NCI-H82 treated with DMSO at 0.1 percent for 48 hours (cell line): ENCODE results near the gene TMEM63B.
"Not testable (repeated sequence)": the region's sequence is repeated elsewhere in the genome, so short reads cannot be mapped to it uniquely, and the experiment has no call there.

Experiments
- DNase-seq: peaks from one replicate; lab custom pipeline; 2025; ENCODE audit not compliant: unreplicated experiment; lab: John Stamatoyannopoulos, UW

The TMEM63B gene

DNA sequence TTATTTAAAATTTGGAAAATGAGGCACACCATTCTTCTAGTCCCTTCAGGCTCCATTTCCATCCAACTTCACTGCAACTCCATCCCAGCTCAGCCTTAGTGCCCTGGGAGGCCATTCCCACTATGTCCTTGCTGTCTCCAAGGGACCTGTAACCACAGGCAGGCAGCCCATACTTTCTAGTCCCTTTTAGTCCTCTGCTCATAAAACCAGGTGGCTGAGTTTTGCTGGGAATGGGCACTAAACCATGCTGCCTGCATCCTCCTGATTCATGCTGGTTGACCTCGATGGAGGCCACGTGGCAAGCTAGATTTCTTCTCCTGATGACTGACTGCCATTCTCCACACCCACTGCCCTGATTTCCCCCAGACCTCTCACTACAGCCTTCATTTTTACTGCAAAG, 61.9 kb downstream of the TMEM63B start:
- DNase-seq: no peak

DNA sequence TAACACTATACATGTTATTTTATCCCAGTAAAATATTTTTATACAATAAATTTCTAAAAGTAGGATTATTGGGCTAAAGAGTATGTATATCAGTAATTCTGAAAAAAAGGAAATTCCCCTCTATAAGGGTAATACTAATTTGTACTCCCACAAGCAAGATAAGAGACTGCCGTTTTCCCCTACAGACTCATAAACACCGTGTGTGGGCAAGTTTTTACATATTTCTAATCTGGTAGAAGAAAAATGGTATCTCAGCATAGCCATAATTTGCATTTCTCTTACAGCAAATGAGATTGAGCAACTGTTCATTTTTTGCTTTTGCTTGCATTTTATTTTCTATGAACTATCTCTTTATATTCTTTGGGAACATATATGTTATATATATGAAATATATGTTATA, 63.4 kb downstream of the TMEM63B start:
- no peak for DNase-seq

DNA sequence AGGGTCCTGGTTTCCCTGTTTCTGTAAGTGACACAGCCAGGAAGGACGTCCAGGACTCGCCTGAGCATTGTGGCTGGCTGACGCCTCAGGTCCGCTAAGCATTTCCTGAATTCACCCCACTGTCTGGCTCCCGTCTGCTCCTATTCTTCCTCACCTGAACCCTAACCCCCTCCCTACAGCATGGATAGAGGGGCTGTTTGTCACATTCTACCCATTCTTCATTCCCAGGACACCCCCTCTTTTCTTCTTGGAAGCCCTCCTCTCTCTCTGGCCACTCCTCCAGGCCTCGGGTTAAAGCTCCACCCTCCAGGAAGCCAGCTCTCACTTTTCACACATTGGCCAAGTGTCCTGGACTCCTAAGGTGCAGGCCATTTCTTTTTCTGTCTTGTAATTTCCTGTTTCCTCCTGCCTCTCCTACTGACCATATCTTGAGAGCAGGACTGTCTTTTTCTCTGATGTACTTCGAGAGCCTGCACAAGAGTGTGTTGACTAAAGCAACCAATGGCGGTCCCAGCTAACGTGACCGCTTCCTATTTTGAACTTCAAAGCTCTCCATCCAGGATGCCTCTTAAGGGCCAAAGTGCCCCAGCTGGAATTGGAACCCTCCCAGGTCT, 65.2 kb downstream of the TMEM63B start:
- DNase-seq: no peak

DNA sequence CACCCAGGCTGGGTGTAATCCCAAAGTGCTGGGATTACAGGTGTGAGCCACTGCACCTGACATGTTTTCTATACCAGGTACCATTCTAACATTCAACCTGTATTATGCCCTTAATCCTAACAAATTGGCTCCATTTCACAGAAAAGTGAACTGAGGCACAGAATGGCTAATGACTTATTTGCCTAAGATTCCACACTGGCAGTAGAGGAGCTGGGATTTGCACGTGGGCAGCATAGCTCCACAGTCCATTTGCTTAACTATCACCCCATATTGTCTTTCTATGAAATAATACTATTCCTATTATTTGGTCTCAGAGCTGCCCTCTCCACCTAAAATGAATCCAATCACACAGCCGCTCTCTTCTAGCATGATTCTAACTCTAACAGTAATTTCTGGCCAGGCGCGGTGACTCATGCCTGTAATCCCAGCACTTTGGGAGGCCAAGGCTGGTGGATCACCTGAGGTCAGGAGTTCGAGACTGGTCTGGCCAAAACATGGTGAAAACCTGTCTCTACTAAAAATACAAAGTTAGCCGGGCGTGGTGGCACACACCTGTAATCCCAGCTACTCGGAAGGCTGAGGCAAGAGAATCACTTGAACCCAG, 66.1 kb downstream of the TMEM63B start:
- DNase-seq: no peak

DNA sequence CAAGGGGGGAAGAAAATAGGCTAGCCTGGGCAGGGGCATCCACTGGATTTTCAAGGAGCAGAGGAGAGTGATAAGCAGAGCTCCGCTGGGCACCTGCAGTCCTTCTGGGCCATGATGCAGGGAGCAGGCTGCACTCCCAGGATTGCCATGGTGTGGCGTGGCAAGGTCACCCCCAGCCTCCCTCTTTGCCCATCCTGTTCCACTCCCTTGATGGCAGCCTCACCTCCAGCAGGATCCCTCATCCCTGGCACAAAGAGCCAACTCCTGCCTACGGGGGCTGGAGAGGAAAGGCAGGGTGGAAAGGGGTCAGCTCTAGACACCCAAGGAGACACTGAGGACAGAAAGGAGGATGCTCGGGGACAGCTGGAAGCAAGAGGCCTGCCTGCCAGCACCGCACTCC, 67.0 kb downstream of the TMEM63B start:
- no peak for DNase-seq

DNA sequence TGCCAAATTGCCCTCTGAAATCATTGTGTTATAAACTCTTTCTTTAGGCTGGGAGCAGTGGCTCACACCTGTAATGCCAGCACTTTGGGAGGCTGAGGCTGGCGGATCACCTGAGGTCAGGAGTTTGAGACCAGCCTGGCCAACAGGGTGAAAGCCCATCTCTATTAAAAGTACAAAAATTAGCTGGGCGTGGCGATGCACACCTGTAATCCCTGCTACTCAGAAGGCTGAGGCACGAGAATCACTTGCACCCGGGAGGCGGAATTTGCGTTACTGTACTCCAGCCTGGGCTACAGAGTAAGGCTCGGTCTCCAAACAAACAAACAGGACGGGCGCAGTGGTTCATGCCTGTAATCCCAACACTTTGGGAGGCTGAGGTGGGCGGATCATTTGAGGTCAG, 69.0 kb downstream of the TMEM63B start:
- not testable (repeated sequence) for DNase-seq

DNA sequence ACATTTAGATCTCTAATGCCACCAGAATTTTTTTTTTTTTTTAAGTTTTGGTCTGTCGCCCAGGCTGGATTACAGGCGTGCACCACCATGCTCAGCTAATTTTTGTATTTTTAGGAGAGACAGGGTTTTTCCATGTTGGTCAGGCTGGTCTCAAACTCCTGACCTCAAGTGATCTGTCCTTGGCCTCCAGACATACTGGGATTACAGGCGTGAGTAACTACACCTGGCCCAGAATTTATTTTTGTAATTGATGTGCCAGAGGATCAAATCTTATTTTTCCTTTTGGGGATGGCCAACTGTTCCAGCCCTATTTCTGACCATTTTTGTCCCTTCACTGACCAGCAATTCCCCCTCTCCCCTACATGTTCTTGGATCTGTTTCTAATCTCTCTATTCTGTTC, 71.3 kb downstream of the TMEM63B start:
- DNase-seq: no peak

DNA sequence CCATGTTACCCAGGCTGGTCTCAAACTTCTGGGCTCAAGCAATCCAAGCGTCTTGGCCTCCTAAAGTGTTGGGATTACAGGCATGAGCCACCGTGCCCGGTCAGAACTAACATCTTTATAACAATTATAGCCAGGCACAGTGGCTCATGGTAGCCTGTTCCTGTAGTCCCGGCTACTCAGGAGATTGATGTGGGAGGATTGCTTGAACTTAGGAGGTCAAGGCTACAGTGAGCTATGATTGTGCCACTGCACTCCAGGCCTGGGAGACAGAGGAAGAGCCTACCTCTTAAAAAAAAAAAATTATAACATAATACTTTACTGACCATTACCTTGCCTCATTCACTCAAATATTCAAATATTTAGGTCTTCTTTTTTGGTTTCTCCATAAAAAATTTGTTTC, 72.5 kb downstream of the TMEM63B start:
- no peak for DNase-seq

DNA sequence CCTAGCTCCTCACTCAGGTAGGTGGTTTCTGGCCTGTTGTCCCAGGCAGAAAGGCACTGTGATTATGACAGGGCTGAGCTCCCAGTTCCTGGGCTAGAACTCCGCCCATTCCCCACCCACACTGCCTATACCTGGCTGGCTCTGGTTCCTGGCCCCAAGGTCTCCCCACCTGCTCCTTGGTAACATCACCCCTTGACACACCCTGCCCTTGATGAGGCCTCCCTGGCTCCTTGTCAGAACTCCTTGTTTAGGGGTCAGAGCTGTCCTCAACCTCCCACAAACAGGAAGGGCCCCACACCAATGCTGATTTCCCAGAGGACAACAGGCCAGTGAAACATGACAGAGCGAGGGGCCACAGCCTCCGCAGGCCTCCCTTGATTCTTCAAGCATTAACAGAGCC, 73.8 kb downstream of the TMEM63B start:
- DNase-seq: no peak

DNA sequence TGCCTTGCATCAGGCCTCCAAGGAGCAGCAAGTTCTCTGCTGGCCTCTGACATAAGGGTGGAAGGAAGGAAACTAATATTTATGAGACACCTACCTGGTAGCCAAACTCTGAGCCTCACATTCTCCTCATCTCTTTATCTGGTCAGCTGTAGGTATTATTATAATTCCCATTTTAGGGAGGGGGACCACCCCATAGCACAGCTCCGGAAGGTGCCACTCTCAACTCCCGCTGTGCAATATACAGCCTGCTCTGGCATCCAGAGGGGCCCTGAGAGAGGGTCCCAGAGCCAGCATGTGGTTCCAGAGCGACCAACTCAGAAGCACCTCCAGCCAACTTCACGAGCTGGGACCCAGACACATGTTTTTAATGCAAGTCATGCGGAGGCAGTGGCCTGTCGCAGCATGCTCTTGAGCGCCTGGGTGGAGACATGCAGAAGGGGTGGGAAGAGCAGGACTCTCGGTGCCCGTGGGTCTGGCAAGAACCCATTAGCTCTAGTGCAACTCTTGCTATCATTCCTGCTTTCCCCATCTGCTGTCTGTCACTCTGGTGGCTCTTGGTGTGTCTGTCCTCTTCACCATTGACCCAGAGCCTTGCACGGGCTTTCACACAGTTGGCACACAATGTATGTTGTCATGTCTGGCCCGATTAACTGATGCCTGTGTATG, 74.4 kb downstream of the TMEM63B start:
- no peak for DNase-seq

DNA sequence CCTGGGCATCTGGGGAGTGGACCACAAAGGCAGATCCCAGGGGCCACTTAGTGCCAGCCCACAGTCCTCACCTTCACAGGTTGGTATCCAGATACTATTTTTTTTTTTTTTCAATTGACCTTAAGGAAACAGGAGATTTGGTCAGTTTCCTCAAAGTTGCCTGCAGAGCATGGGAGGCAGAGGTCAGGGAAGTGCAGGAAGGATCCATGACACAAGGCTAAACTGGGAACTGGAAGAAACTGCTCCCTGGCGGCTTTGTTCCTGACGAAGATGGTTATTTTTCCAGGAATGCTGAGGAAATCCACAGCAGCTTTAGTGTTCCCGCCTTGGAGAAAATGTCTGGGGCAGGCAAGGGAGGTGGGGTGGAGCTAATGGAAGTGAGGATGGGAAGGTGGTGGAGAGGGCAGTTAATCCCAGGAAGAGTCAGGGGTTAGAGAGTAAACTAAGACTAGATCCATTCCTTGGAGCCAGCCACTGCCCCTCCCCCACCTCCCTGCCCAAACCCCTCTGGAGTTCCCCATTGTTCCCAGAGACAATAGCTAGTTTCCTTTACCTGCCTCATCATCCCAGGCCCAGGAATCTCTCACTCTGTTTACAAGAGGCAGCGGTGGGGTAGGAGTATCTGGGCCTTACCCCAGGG, 75.1 kb downstream of the TMEM63B start:
- no peak for DNase-seq

DNA sequence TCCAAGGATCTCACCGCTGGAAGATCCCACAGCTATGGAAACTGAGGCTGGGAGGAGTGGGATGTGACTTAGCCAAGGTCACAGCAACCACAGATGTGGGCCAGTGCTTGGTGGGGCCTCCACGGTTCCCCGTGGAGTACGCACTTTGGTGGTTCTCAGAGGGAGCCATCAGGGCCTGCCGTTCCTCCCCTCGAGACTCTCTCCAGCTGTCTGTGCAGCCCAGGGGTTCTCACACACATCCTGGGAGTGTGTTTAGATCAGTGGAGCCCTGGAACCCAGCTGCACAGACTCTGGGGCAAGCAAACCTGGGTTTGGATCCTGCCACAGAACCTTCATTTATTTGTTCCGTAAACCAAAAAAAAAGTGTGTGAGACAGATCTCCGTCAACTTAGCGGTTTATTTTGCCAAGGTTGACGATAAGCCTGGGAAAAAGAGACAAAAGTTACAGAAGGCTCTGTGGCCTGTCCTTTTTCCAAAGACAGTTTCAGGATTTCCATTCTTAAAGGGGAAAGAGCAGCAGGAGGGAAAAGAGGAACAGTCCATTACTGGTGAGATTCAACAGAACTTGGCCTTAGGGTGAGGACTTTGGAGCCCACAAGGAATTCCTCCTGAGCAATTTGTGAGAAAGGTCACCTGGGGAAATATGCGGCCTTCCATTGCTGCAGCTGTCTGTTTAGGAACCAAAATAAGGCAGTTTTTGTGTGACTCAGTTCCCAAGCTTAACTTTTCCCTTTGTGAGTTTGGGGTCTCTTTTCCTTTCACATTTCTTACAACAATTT, 75.8 kb downstream of the TMEM63B start:
- no peak for DNase-seq

DNA sequence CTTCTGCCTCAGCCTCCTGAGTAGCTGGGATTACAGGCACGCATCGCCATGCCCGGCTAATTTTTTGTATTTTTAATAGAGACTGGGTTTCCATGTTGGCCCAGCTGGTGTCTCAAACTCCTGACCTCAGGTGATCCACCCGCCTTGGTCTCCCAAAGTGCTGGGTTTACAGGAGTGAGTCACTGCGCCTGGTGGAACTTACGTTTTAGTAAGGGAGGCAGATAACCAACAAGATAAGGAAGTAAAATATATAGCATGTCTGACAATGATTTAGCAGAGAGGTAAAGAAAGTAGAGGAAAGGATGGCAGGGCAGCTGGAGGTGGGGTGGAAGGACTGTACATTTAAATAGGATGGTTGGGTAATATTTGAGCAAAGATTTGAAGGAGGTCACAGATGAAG, 76.6 kb downstream of the TMEM63B start:
- no peak for DNase-seq
